HPDE6-E6E7 (cell line): Measurements from ENCODE around the gene LAMA4.

Source experiments
- DNase-seq: peaks from one replicate; pipeline ENCODE4 v3.0.0; 2011; ENCODE audit warnings: missing footprints; ENCODE audit errors: extremely low spot score

Gene LAMA4

GRCh38 chr6:112096901-112097300 lies 157.5 kb downstream of the LAMA4 start:
- DNase-seq: no peak

GRCh38 chr6:112087916-112088315 lies 166.5 kb downstream of the LAMA4 start:
- DNase-seq: no peak

- peak; percentile 64 for DNase-seq
Observed at GRCh38 chr6:112087136-112087911, 167.0 kb downstream of the LAMA4 start, which contains the start of the genes FAM229B and TUBE1. TSS of gene FAM229B (plus strand) at chr6:112087591. CDS start at chr6:112099284, 11,693 bp downstream. TSS of gene TUBE1 (minus strand) at chr6:112087482. CDS start at chr6:112087434, 48 bp downstream.

- DNase-seq: peak; percentile 50
Observed at GRCh38 chr6:112086744-112087135, 167.6 kb downstream of the LAMA4 start.

- DNase-seq: no peak
Observed at GRCh38 chr6:112085286-112086065, 168.9 kb downstream of the LAMA4 start.

- no peak for DNase-seq
Observed at GRCh38 chr6:112081569-112081968, 172.8 kb downstream of the LAMA4 start.

GRCh38 chr6:112066606-112067005 lies 187.8 kb downstream of the LAMA4 start:
- no peak for DNase-seq

- DNase-seq: no peak
Observed at GRCh38 chr6:112065426-112065986, 188.9 kb downstream of the LAMA4 start.

- DNase-seq: no peak
Observed at GRCh38 chr6:112062966-112063365, 191.4 kb downstream of the LAMA4 start.

GRCh38 chr6:112061605-112062004 lies 192.8 kb downstream of the LAMA4 start:
- no peak for DNase-seq
